Measurements from ENCODE around the gene RAB4B. TPM values are rescaled to one million over a fixed set of nuclear protein-coding genes. Genes with fewer than 3 reads are reported as not detected.

RAB4B gene
- total and polyA plus RNA-seq, 2 of the 13 experiments (the other 11 are each of a cell fraction or from before 2014, with no cell fraction given): 3.3 to 5.4 TPM

GRCh38 chr19:40797963-40798682 lies 20.1 kb downstream of the RAB4B start (continued):
- TF ChIP-seq KLF16 (CRISPR knock-in tag; IDR thresholded peaks at IDR 0.05) (peak in 1 of 2 experiments; percentile 66; a peak in 1 of 4 replicates), ZNF362 (CRISPR knock-in tag; IDR thresholded peaks at IDR 0.05; ENCODE audit: borderline replicate concordance) (peak; percentile 36; the same call in 1 of the 2 replicates), ZFYVE20 (CRISPR knock-in tag; IDR thresholded peaks at IDR 0.05; ENCODE audit: borderline replicate concordance, low read depth) (no peak), NKX3-1 (CRISPR knock-in tag; IDR thresholded peaks at IDR 0.05) (0 out of 2 replicates have a peak, but pooled peaks have one; percentile 45), NAIF1 (CRISPR knock-in tag; IDR thresholded peaks at IDR 0.05; ENCODE audit: borderline replicate concordance) (no peak), GABPB1 (CRISPR knock-in tag; IDR thresholded peaks at IDR 0.05) (peak; percentile 42; the same call in 1 of the 2 replicates), ZNF318 (CRISPR knock-in tag; IDR thresholded peaks at IDR 0.05) (peak; percentile 48; the same call in 1 of the 2 replicates), ZNF484 (CRISPR knock-in tag; IDR thresholded peaks at IDR 0.05; ENCODE audit: borderline replicate concordance, low read depth) (0 out of 2 replicates have a peak, but pooled peaks have one; percentile 27), PRDM10 (CRISPR knock-in tag; IDR thresholded peaks at IDR 0.05; ENCODE audit: low read depth) (no peak; the same call in 1 of the 2 replicates), SYNCRIP (IDR thresholded peaks at IDR 0.05; ENCODE audit: insufficient read depth, low read depth, low read length) (no peak)
